Fibroblast of lung (primary cell): Measurements from ENCODE around the gene PRDM11. TPM values are rescaled to one million over a fixed set of nuclear protein-coding genes. Genes with fewer than 3 reads are reported as not detected.

Experiments used
- DNase-seq, 2 donors: peaks; one replicate each; pipeline versions ENCODE4 v3.0.0 to v3.0.0-alpha.2; 2010; ENCODE audit warnings: low read depth in 2 of 2
- H2AFZ ChIP-seq: 2 replicates; pipeline ENCODE4 v1.5.1; 2012; ENCODE audit warnings: low read length, control low read depth, inconsistent platforms
- H3K27ac ChIP-seq: 2 replicates; pipeline ENCODE4 v1.5.1; 2011; ENCODE audit warnings: low read length, control low read depth; ENCODE audit not compliant: insufficient read depth
- H3K27me3 ChIP-seq: 2 replicates; pipeline ENCODE4 v1.5.1; 2011; ENCODE audit warnings: mild to moderate bottlenecking, low read length; ENCODE audit not compliant: control insufficient read depth, insufficient read depth
- H3K36me3 ChIP-seq: 2 replicates; pipeline ENCODE4 v1.5.1; 2011; ENCODE audit warnings: low read length; ENCODE audit not compliant: control insufficient read depth, insufficient read depth
- H3K4me1 ChIP-seq: 2 replicates; pipeline ENCODE4 v1.5.1; 2011; ENCODE audit warnings: low read length; ENCODE audit not compliant: control insufficient read depth, insufficient read depth; ENCODE audit errors: extremely low read depth
- H3K4me2 ChIP-seq: 2 replicates; pipeline ENCODE4 v1.5.1; 2011; ENCODE audit warnings: low read length, control low read depth; ENCODE audit not compliant: insufficient read depth; ENCODE audit errors: extremely low read depth
- H3K4me3 ChIP-seq, 4 experiments: fragments of 200-600 bp in 1 of 4; sonication (generic) in 1 of 4; replicated peaks in 1 of 4; 2 replicates each; pipeline ENCODE4 v1.5.1; 2011 to 2016; ENCODE audit warnings: low read length in 4 of 4, low read depth in 3 of 4, mild to moderate bottlenecking in 3 of 4, control low read depth in 2 of 4, inconsistent platforms in 1 of 4, mixed read lengths in 1 of 4; ENCODE audit not compliant: insufficient read depth in 1 of 4; ENCODE audit errors: control extremely low read depth in 1 of 4
- H3K79me2 ChIP-seq: 2 replicates; pipeline ENCODE4 v1.5.1; 2012; ENCODE audit warnings: mild to moderate bottlenecking, low read length, inconsistent platforms; ENCODE audit not compliant: control insufficient read depth, insufficient read depth
- H3K9ac ChIP-seq: 2 replicates; pipeline ENCODE4 v1.5.1; 2011; ENCODE audit warnings: mild to moderate bottlenecking, low read length, control low read depth; ENCODE audit not compliant: insufficient read depth
- H3K9me3 ChIP-seq: 2 replicates; pipeline ENCODE4 v1.5.1; 2012; ENCODE audit warnings: low read depth, low read length; ENCODE audit not compliant: control insufficient read depth, insufficient read depth
- H4K20me1 ChIP-seq: 2 replicates; pipeline ENCODE4 v1.5.1; 2011; ENCODE audit warnings: low read length; ENCODE audit not compliant: control insufficient read depth, insufficient read depth; ENCODE audit errors: extremely low read depth
- CTCF ChIP-seq, 2 donors: IDR thresholded peaks in 1 of 2; conservative IDR thresholded peaks in 1 of 2; 1 replicate in 1 of 2; 2 replicates in 1 of 2; pipeline ENCODE4 v1.5.1; 2011 to 2012; ENCODE audit warnings: low read length in 2 of 2, control low read depth in 1 of 2, inconsistent platforms in 1 of 2, low read depth in 1 of 2, mild to moderate bottlenecking in 1 of 2
- EZH2 ChIP-seq: IDR thresholded peaks from 2 replicates; pipeline ENCODE4 v1.5.1; 2012; ENCODE audit warnings: low read length, control low read depth, mild to moderate bottlenecking; ENCODE audit errors: missing control alignments
- polyA plus RNA-seq, 2 donors: library from polyadenylated mRNA; depleted of rRNA in 1 of 2; stranded (reverse) in 1 of 2; unstranded in 1 of 2; fragments of >200 nt; gene quantifications; 2 replicates each; pipeline ENCODE4 v1.2.1, GENCODE V29; 2011 to 2012; ENCODE audit warnings: missing spikeins in 1 of 2
- total RNA-seq: library from RNA; depleted of rRNA; stranded (reverse); fragments of >200 nt; gene quantifications from 2 replicates; pipeline ENCODE4 v1.2.1, GENCODE V29; 2014

Gene PRDM11
- total and polyA plus RNA-seq, 2 donors (not counting 1 experiment from before 2014, with no cell fraction given): 3.1 to 4.0 TPM

- no peak for TF ChIP-seq CTCF (conservative IDR thresholded peaks at IDR 0.05 in 1 of 2, IDR thresholded peaks at IDR 0.05 in 1 of 2; ENCODE audit: low read depth in 1 of 2, low read length in 2 of 2)
- TF ChIP-seq EZH2: no peak
- Histone ChIP-seq H3K27ac (no peak overlapping the region), H3K9ac (no peak overlapping the region), H3K27me3 (peaks cover 4% of the 10 kb centered on the region), H3K4me2 (no peak overlapping the region), H3K79me2 (no peaks in the 10 kb centered on the region), H4K20me1 (no peaks in the 10 kb centered on the region), H3K36me3 (no peaks in the 10 kb centered on the region), H3K4me3 (no peak overlapping the region), H2AFZ (no peak overlapping the region), H3K4me1 (no peaks in the 10 kb centered on the region), H3K9me3 (no peaks in the 10 kb centered on the region)
- no peak for DNase-seq
Observed at GRCh38 chr11:45108070-45109064, 38.1 kb upstream of the PRDM11 start.

- TF ChIP-seq CTCF (conservative IDR thresholded peaks at IDR 0.05 in 1 of 2, IDR thresholded peaks at IDR 0.05 in 1 of 2; ENCODE audit: low read depth in 1 of 2, low read length in 2 of 2): no peak
- no peak for TF ChIP-seq EZH2
- no peaks in the 10 kb centered on the region for H3K9me3 ChIP-seq
- no peak overlapping the region for H3K27ac ChIP-seq
- H3K9ac ChIP-seq: no peak overlapping the region
- DNase-seq: no peak
- H3K4me3 ChIP-seq: no peak overlapping the region
- no peak overlapping the region for H3K4me2 ChIP-seq
- H3K36me3 ChIP-seq: no peaks in the 10 kb centered on the region
- H4K20me1 ChIP-seq: no peaks in the 10 kb centered on the region
- H3K4me1 ChIP-seq: no peaks in the 10 kb centered on the region
- no peak overlapping the region for H2AFZ ChIP-seq
- no peaks in the 10 kb centered on the region for H3K79me2 ChIP-seq
- H3K27me3 ChIP-seq: peaks cover 4% of the 10 kb centered on the region
Observed at GRCh38 chr11:45109400-45109799, 37.0 kb upstream of the PRDM11 start.

- Histone ChIP-seq H3K36me3 (no peaks in the 10 kb centered on the region), H3K4me1 (no peaks in the 10 kb centered on the region), H3K27me3 (peaks cover 4% of the 10 kb centered on the region), H3K27ac (no peak overlapping the region), H3K9ac (no peak overlapping the region), H2AFZ (no peak overlapping the region), H3K4me3 (no peak overlapping the region), H3K4me2 (no peak overlapping the region), H3K79me2 (no peaks in the 10 kb centered on the region), H4K20me1 (no peaks in the 10 kb centered on the region), H3K9me3 (no peaks in the 10 kb centered on the region)
- peak; percentile 48 to 77 for DNase-seq
- TF ChIP-seq EZH2 (no peak), CTCF (conservative IDR thresholded peaks at IDR 0.05 in 1 of 2, IDR thresholded peaks at IDR 0.05 in 1 of 2; ENCODE audit: low read depth in 1 of 2, low read length in 2 of 2) (peak; percentile 74)
Observed at GRCh38 chr11:45110562-45110961, 35.9 kb upstream of the PRDM11 start.
